Ascending aorta (tissue), 2 donors: ENCODE measurements around the gene RPSA. TPM values are rescaled to one million over a fixed set of nuclear protein-coding genes. Genes with fewer than 3 reads are reported as not detected.

Experiments
- DNase-seq, 2 donors: peaks; one replicate each; pipeline ENCODE4 v3.0.0-alpha.2; 2019; ENCODE audit warnings: low spot score in 2 of 2
- H3K27ac ChIP-seq, 2 donors: fragments of 200-600 bp; sonication (generic); one replicate each; pipeline ENCODE4 v1.5.1; 2016 to 2017; ENCODE audit warnings: mild to moderate bottlenecking in 1 of 2
- H3K27me3 ChIP-seq: fragments of 200-600 bp; sonication (generic); one replicate; pipeline ENCODE4 v1.5.1; 2017
- H3K36me3 ChIP-seq, 2 donors: fragments of 200-600 bp; sonication (generic); one replicate each; pipeline ENCODE4 v1.5.1; 2016
- H3K4me1 ChIP-seq, 2 donors: fragments of 200-600 bp; sonication (generic); one replicate each; pipeline ENCODE4 v1.5.1; 2016 to 2017; ENCODE audit warnings: mild to moderate bottlenecking in 1 of 2
- H3K4me3 ChIP-seq, 2 donors: fragments of 200-600 bp; sonication (generic); one replicate each; pipeline ENCODE4 v1.5.1; 2016 to 2017; ENCODE audit warnings: mild to moderate bottlenecking in 1 of 2
- H3K9me3 ChIP-seq, 2 donors: fragments of 200-600 bp; sonication (generic); one replicate each; pipeline ENCODE4 v1.5.1; 2016
- CTCF ChIP-seq, 3 experiments: fragments of 200-600 bp in 2 of 3; fragments of 450-650 bp in 1 of 3; sonication (generic) in 2 of 3; IDR thresholded peaks; one replicate each; pipeline ENCODE4 v1.5.1; 2016 to 2019; ENCODE audit warnings: antibody characterized with exemption in 3 of 3, mild to moderate bottlenecking in 1 of 3, moderate library complexity in 1 of 3
- intact Hi-C: fragments of 100-400 bp; cut with DNase I; formaldehyde crosslinking; loops from one replicate; pipeline ENCODE4 v1.15.1; 2023
- total RNA-seq: library from RNA; depleted of rRNA; stranded (reverse); fragments of >200 nt; gene quantifications from one replicate; pipeline ENCODE4 v1.1.0, GENCODE V29; 2016

Gene RPSA
- total RNA-seq, 1 donor from 2014 or later = 745 TPM

- no peak overlapping the region for H3K4me3 ChIP-seq
- H3K9me3 ChIP-seq = no peaks in the 10 kb centered on the region
- no peak for DNase-seq
- TF ChIP-seq CTCF (IDR thresholded peaks at IDR 0.05) = no peak
- no peak overlapping the region for H3K27ac ChIP-seq
- H3K27me3 ChIP-seq = no peaks in the 10 kb centered on the region
- no peaks in the 10 kb centered on the region for H3K36me3 ChIP-seq
- no peaks in the 10 kb centered on the region for H3K4me1 ChIP-seq
- intact Hi-C loops = no loop called here
These were observed 33.7 kb upstream of the RPSA start for GRCh38 chr3:39372833-39373232.

GRCh38 chr3:39376959-39377634 is 29.4 kb upstream of the RPSA start:
- TF ChIP-seq CTCF (IDR thresholded peaks at IDR 0.05) = no peak
- intact Hi-C loops = no loop called here

GRCh38 chr3:39378088-39378487 is 28.4 kb upstream of the RPSA start:
- intact Hi-C loops = no loop called here
- Histone ChIP-seq H3K4me3 (no peak overlapping the region), H3K9me3 (no peaks in the 10 kb centered on the region), H3K36me3 (no peaks in the 10 kb centered on the region), H3K4me1 (peaks cover 0 to 6% of the 10 kb centered on the region in 2 donors), H3K27ac (no peak overlapping the region), H3K27me3 (no peaks in the 10 kb centered on the region)
- no peak for DNase-seq
- TF ChIP-seq CTCF (IDR thresholded peaks at IDR 0.05) = no peak

More at GRCh38 chr3:39376959-39377634, 29.4 kb upstream of the RPSA start:
- Histone ChIP-seq H3K9me3 (no peaks in the 10 kb centered on the region), H3K4me1 (no peaks in the 10 kb centered on the region), H3K27me3 (no peaks in the 10 kb centered on the region), H3K27ac (no peak overlapping the region), H3K36me3 (no peaks in the 10 kb centered on the region), H3K4me3 (no peak overlapping the region)
- DNase-seq = no peak

- intact Hi-C loops = no loop called here
- Histone ChIP-seq H3K27me3 (no peaks in the 10 kb centered on the region), H3K27ac (no peak overlapping the region), H3K36me3 (no peaks in the 10 kb centered on the region), H3K4me3 (no peak overlapping the region), H3K4me1 (peaks cover 0 to 6% of the 10 kb centered on the region in 2 donors), H3K9me3 (no peaks in the 10 kb centered on the region)
- TF ChIP-seq CTCF (IDR thresholded peaks at IDR 0.05) = no peak
- no peak for DNase-seq
These were observed 27.4 kb upstream of the RPSA start for GRCh38 chr3:39378957-39379777.

- no peak for TF ChIP-seq CTCF (IDR thresholded peaks at IDR 0.05)
- no peak for DNase-seq
- H3K27me3 ChIP-seq = no peaks in the 10 kb centered on the region
- no peaks in the 10 kb centered on the region for H3K36me3 ChIP-seq
- peaks cover 0 to 9% of the 10 kb centered on the region in 2 donors for H3K4me1 ChIP-seq
- H3K27ac ChIP-seq = no peak overlapping the region
- H3K9me3 ChIP-seq = no peaks in the 10 kb centered on the region
- H3K4me3 ChIP-seq = no peak overlapping the region
- intact Hi-C loops = loop anchor here (5.0 to 10.0 kb wide), 6 partner anchors 197 to 1075 kb away; partner anchors contain the start of genes GORASP1, RPL14, SCN11A and TTC21A
These were observed 26.8 kb upstream of the RPSA start for GRCh38 chr3:39379778-39380155.
